GM18498 (cell line): ENCODE results near the gene FUT9.
"Not testable (repeated sequence)": the region's sequence is repeated elsewhere in the genome, so short reads cannot be mapped to it uniquely, and the experiment has no call there.

ENCODE experiments used
- ATAC-seq: cut with Tn5 transposase; IDR thresholded peaks from one replicate; pipeline ENCODE4 v1.9.1; 2021; ENCODE audit warnings: mild to moderate bottlenecking, moderate library complexity; ENCODE audit not compliant: unreplicated experiment

Gene FUT9

DNA sequence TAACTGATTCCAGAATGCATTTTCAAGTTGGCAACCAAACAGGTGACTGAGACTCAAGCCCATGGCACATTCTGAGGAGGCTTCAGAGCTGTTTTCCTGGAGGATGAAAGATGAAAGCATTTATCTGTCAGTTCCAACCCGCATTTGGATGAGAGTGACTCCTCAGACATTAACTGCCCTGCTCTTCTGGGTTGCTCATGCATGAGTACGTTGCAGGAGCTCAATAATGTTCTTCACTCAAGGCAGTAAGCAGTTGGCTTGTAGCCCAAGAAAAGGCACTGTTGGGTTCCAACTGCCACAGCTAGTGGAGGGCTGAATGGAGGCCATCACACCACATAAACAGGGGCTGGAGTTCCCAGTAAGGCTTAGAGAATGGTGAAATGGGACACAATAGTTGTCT is 155.3 kb downstream of the FUT9 start:
- ATAC-seq = no peak

DNA sequence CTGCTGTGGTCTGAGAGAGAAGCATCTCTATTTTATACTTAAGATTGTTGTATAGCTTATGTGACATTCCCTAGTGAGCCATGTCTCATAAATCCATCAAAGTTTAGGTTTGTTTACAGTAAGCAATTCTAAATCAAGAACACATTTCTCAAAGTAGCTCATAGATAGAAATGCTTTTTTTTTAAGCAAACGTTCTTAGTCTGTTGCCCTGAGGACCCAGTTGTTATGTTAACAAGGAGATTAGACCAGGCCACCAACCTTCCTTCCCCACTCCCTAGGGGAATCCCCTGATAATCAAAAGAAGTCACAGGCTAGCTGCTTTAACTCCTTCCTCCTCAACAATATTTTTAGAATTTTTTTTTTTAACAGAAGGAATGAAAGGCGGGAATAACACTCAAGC is 169.0 kb downstream of the FUT9 start:
- no peak for ATAC-seq

DNA sequence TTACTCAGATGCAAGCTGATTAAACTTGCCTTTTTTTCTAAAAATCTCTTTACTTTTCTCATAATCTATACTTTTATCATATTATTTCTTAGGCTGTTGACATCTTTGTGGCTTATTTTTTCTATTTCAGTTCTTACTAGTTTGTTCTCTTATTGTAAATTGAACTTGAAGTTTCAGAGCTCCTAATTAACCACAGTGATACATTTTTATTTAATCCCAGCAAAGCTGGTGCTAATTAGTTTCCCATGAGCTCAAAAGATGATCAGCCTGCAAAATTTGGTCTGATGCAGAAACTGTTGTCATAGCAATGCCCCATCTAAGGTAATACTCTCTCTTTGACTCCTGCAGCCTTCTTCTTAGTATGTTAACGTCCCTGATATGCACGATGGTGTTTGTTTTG is 170.3 kb downstream of the FUT9 start:
- ATAC-seq = no peak

DNA sequence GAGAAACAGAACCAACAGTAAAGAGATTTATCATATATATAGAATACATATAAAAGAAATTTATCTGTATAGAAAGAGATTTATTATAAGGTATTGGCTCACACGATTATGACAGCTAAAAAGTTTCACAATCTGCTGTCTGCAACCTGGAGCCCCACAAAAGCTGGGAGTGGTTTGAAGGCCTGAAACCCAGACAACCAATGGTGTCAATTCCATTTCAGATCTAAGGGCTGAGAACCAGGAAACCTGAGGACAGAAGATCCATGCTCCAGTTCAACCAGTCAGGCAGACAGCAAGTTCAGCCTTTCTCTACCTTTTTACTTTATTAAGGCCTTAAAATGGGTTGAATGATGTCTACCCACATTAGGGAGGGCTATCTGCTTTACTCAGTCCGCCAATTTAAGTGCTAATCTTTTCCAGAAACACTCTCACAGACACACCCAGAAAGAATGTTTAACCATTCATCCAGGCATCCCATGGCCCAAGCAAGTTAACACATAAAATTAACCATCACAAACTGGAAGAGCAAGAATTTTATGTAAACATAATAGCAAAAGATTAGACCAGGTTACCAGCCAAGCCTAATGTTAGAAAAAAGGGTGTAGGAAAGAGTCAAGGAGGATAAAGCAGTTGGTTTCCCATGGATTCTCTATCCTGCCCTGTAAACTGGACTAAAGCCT is 170.9 kb downstream of the FUT9 start:
- ATAC-seq = no peak

DNA sequence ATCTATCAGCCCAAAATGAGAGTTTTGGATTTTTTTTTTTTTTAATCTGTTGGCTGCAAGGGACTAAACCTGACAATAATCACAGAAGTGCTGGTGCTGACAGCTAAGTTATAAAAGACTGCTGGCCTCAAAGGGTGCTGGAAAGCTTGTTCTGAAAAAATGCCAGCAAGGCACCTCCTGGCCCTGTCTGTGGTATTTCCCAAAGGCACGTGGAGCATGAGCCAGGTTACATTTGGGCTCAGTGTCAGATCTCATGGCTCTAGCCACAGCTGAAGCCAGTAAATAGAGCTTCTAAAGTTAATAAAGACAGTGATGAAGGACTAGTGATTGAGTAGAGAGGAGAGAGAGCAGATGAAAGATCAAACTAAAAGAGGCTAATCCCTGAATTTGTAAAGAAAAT is 178.9 kb downstream of the FUT9 start:
- no peak for ATAC-seq

DNA sequence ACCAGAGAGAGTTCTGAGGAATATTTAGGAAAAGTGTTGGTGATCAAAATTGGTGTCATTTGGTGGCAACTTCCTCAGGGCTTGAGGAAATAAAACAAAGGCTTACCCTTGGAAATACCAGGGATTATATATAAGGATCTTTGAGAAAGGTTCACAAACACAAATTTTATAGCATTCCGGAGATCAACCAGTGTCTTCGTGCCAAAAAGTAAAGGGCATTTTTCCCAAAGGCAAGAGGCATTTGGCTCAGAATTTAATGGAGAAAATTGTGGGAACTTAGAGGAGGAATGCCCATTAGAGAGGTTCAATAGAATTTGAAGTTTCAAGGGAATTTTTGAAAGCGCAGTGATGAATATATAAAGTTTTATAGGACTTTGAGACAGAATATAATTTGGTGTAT is 179.5 kb downstream of the FUT9 start:
- no peak for ATAC-seq

DNA sequence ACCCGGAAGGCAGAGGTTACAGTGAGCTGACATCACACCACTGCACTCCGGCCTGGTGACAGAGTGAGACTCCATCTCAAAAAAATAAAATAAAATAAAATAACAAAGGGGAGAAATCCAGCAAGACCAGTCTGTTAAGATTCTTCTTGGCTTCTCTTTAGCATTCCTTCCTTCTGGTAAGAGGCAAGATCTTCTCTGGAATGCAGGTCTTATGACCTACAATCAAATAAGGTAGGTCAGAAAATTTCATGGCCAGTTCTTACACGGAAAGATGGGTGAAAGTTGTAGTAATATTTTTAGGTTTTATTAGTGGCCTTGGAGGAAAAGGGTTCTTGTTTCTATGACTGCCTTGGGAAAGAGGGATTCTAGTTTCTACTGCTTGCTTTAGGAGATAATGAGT is 180.9 kb downstream of the FUT9 start:
- no peak for ATAC-seq

DNA sequence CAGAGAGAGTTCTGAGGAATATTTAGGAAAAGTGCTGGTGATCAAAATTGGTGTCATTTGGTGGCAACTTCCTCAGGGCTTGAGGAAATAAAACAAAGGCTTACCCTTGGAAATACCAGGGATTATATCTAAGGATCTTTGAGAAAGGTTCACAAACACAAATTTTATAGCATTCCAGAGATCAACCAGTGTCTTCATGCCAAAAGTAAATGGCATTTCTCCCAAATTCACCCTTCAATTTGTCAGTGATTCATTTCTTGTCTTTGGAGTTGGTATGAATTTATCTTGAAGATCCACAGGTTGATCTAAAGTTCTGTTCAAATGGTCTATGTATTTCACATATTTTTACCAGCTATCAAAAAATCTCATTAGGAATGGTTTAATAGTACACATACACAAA is 181.5 kb downstream of the FUT9 start:
- no peak for ATAC-seq

DNA sequence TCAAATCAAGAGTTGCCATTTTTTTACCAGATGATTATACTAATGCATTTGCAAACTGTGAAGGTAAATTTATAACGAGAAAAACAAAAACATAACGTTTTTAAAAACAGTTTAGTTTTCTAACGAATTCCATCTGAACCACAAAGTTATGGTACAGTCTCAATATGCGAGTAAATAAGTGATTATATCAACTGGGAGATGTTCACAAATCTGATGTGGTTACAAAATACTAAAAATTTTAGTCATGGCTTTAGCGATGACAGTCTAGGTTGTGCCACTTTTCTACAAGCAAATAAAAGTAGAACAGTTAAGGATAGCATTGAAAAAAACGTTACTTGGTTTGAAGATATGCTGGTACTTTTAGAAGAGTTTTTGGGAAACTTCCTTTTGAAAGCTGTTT is 186.8 kb downstream of the FUT9 start:
- ATAC-seq = no peak

DNA sequence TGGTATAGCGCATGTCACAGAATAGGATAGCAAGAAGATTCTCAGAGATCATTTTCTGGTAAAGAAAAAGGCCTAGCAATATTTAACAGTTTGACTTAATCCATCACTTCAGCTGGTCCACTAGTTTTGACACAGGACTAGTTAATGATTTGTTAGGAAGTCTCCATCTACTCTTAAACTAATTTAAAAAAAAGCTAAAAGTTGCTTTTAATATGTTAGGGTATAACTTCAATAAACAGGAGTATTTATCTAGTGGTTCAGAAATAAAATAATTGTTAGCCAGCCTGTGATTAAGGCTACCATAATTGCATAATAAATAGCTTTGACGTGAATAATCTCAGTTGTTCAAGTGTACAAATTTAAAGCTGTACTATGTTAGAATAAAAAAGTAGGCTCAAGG is 195.6 kb downstream of the FUT9 start:
- ATAC-seq = no peak

DNA sequence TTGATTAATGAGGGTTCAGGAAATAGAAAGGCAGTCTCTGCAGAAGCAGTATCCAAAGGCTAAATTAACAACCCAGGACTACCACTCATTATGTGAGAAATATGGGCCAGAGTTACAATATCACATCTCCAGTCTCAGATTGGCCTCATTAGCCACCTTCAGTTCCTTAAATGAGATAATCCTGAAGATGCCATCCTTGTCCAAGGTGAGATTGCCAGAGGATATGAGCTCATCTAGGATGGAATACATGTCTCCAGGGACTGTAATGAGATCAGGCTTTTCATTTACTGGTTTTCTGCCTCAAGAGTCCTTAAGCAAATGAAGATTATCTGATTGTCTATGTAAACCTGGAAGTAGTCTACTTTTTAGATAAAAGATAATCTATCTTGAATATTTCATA is 196.3 kb downstream of the FUT9 start:
- ATAC-seq = no peak

DNA sequence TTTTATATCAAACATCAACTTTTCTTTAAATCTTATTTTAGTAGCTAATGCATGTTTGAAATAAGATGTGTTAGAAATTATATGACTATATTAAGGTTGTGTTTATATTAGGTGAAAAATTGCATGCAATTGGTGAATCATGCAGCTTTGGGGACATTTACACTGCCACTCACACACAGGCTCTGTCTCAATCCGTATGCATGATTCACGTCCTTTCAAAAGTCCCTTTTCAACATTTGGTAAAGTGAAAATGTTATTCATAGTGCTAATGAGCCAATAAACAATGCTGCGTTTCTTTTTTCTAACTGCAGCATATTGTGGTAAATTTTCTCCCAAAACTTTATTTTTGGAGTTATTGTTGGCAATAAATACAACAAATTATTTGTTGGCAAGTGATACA is 198.0 kb downstream of the FUT9 start:
- ATAC-seq = no peak

DNA sequence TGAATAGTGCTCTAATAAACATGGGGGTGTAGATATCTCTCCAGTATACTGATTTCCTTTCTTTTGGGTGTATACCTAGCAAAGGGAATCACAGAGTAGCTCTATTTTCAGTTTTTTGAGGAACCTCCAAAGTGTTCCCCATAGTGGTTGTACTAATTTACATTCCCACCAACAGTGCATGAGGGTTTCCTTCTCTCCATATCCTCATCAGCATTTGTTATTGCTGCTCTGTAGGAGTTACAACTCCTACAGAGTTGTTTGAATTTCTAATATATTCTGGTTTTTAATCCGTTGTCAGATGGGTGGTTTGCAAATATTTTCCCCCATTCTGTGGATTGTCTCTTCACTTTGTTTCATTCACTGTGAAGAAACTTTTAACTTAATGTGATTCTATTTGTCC is 207.9 kb downstream of the FUT9 start:
- ATAC-seq = no peak

DNA sequence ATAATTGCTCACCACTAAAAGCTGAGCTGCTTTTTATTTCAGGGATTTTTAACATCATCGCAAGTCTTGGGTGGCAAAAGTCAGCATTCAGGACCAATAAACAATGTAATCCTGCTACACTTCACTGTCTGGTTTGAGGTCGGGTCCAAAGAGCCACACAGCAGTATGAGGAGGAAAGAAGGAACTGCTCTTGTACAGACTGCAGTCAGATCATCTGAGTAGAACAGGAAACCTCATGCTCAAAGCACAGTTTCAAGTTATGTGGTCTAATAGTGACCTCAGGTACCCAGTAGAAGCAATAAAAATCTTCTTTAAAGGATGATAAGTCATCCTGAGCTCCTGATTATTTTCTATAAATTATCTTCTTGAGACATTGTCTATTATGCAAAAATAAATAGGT is 211.4 kb downstream of the FUT9 start:
- no peak for ATAC-seq

DNA sequence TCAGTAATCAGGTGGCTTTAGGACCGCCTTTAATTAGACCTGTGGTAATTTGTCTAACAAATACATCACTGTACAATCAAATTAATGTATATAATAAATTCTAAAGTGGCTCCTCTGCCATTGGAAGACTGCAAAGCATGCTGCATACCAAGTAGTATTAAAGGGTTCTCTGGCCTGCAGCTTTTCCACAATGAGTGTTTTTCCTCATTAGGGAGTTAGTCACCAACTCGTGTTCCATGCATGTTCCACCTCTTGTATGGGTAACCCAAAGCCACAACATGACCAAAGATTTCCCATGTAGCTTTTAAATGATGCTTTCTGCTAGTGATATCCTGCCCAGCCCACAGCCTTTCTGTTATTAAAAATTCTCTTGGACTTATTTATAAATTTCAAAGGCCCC is 218.7 kb downstream of the FUT9 start:
- no peak for ATAC-seq

DNA sequence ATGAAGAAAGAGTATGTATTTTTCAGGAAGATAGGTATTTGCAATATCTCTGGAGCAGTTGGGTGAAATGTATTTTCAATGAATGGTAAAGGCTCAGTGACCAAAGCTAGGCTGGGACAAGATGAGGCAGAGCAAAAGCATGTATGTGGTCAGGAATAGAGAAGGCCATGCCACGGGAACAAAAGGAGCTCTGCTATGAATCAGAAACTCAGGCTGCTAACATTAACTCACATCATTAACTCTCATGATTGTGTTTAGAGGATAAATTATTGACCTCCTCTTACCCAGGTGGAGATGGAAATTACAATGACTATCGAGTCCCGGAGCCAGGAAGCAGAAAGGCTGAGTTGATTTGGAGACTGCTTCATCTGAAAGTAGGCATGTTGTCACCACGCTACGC is 220.2 kb downstream of the FUT9 start:
- ATAC-seq = no peak

DNA sequence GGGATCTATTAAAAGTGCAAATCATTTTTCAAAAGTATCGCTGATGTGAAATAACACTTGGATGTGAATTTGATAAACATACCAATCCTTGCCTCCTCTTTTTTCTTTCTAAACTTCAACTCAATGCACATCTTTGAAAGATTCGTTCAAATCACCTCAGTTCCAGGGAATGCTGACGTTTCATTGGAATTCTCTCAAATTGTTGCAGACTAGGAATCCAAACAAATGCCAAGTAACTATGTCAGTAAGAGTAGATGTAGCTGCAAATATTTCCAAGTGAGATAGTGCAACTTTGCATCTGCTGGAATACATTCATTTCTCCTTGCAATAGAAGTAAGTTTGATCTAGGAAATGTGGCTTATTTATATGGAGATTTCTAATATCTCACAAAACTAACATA is 220.7 kb downstream of the FUT9 start:
- no peak for ATAC-seq

DNA sequence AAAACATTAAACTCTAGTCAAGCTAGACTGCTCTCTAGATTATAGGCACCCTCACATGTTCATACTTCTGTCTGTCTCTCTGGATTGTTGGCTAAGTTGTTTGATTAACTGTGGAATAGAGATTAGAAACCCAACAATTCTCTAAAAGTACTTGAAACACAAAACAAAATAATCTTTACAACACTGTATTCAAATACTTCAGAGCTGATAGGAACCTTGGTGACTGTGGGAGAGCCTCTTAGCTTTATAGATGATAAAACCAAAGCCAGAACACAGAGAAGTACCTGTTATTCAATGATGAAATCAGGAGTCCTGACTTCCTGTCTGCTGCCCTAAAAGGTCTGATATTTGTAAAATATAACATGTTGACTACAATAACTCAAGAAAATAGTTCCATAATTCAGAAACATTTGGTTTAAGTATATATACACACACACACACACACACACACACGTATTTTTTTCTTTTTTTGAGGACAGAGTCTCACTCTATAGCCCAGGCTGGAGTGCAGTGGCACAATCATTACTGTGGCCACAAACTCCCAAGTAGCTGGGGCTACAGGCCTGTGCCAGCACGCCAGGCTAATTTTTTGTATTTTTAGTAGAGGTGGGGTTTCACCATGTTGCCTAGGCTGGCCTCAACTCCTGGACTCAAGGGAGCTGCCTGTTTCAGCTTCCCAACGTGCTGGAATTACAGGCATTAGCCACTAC is 222.0 kb downstream of the FUT9 start:
- ATAC-seq = no peak

DNA sequence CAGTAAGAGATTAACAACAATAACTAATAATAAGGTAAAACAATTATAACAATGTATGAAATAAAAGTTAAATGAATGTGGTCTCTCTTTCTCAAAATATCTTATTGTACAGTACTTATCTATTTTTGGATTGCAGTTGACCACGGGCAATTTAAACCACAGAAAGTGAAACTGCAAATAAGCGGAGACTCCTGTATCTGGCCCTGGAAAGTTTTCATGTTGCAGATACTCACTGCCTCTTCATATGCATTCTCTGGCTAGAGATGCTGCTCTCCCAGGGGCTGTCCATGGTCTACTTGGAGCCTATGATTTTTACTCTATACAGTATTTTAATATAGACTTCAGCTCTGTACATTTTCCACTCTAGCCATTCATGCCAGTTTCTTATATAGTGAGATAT is 230.8 kb downstream of the FUT9 start:
- ATAC-seq = no peak

DNA sequence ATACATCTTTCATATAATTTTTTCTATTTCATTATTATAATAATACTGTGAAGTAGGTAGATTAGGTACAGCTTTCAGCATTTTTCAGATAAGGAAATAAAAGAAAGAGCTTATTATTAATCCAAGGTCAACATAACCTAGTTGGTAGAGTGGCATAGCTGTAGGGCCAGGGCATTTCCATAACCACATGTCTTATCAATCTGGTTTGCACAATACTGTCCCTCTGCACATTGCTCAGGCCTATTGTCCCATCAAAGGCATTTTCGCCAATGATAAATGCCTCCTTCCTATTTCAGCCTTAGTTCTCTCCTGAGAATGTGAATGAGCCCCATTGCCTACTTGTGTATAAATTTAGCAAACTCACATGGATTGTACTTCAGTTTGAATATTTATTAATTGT is 234.0 kb downstream of the FUT9 start:
- no peak for ATAC-seq

DNA sequence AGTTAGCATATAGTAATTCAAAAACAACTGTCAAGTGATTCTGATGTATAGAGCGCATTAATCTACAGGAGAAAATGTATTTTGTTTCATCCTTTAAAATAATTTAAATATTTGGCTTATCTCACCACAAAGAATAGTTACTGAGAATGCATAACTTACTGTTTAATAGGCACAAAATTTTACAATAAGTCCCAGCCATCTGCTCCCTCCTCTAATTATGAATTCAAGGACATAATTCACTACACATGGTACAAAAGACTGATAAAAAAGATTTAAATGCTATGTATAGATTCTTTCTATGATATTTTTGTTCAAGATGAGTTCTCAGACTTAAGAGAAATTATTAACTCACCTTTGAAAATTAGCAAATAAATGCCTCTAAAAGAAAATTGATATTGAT is 242.0 kb downstream of the FUT9 start:
- ATAC-seq = no peak

DNA sequence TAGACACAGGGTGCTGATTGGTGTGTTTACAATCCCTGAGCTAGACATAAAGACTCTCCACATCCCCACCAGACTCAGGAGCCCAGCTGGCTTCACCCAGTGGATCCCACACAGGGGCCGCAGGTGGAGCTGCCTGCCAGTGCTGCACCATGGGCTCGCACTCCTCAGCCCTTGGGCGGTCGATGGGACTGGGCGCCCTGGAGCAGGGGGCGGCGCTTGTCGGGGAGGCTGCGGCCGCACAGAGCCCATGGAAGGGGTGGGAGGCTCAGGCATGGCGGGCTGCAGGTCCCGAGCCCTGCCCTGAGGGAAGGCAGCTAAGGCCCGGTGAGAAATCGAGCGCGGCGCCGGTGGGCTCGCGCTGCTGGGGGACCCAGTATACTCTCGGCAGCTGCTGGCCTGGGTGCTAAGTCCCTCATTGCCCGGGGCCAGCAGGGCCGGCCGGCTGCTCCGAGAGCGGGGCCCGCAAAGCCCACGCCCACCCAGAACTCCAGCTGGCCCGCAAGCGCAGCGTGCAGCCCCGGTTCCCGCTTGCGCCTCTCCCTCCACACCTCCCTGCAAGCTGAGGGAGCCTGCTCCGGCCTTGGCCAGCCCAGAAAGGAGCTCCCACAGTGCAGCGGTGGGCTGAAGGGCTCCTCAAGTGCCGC is 245.1 kb downstream of the FUT9 start:
- not testable (repeated sequence) for ATAC-seq
